A549 (cell line): Measurements from ENCODE around the gene LRIG1. TPM values are rescaled to one million over a fixed set of nuclear protein-coding genes. Genes with fewer than 3 reads are reported as not detected.

ENCODE experiments used
- ATAC-seq, 2 experiments: fragments of 200-7000 bp in 1 of 2; fragments of >200 bp in 1 of 2; cut with Nextera tagmentation in 1 of 2; cut with Tn5 transposase in 1 of 2; 3 replicates each; pipeline versions ENCODE4 v1.8.0 to v1.9.1; 2018 to 2020; ENCODE audit warnings: mild to moderate bottlenecking in 1 of 2, moderate library complexity in 1 of 2
- CTCF ChIA-PET: fragments of 300-600 bp; sonication (Branson Sonifier 250); formaldehyde crosslinking; extraction: SDS; loops from one replicate; lab custom pipeline; 2021; ENCODE audit warnings: antibody characterized with exemption, inconsistent platforms; lab: Yijun Ruan, JAX
- POLR2A ChIA-PET: fragments of 350-600 bp; formaldehyde crosslinking; extraction: SDS; loops from one replicate; lab custom pipeline; 2021; ENCODE audit warnings: antibody characterized with exemption, inconsistent platforms; lab: Yijun Ruan, JAX
- DNase-seq, 2 experiments: peaks; one replicate each; pipeline versions ENCODE4 v3.0.0 to v3.0.0-alpha.2; 2011 to 2016; ENCODE audit warnings: low read depth in 1 of 2, low spot score in 1 of 2
- FAIRE-seq: peaks from 2 replicates; lab custom pipeline; 2011; peaks lifted over from hg19 to GRCh38; lab: Jason Lieb, UNC
- H3K27ac ChIP-seq, 2 experiments: fragments of >200 bp; sonication (Bioruptor Twin); formaldehyde crosslinking; 3 replicates each; pipeline ENCODE4 v1.5.1; 2016 to 2017
- H3K4me1 ChIP-seq: fragments of >200 bp; sonication (Bioruptor Twin); formaldehyde crosslinking; 3 replicates; pipeline ENCODE4 v1.6.1; 2016
- H3K4me2 ChIP-seq: fragments of >200 bp; sonication (Bioruptor Twin); formaldehyde crosslinking; 3 replicates; pipeline ENCODE4 v1.6.1; 2016
- H3K4me3 ChIP-seq: fragments of >200 bp; sonication (Bioruptor Twin); formaldehyde crosslinking; 3 replicates; pipeline ENCODE4 v1.5.1; 2016
- H3K9me3 ChIP-seq: fragments of >200 bp; sonication (Bioruptor Twin); formaldehyde crosslinking; 3 replicates; pipeline ENCODE4 v1.6.1; 2016
- CBX8 ChIP-seq: fragments of 200-600 bp; sonication (generic); IDR thresholded peaks from 2 replicates; pipeline ENCODE4 v1.6.1; 2016
- CHD4 ChIP-seq: fragments of 200-600 bp; sonication (generic); IDR thresholded peaks from 2 replicates; pipeline ENCODE4 v1.6.1; 2016; ENCODE audit warnings: antibody characterized with exemption, mild to moderate bottlenecking, borderline replicate concordance
- EHF ChIP-seq: fragments of 250-450 bp; sonication (Bioruptor Pico); IDR thresholded peaks from 2 replicates; pipeline ENCODE4 v1.5.0; 2020; ENCODE audit warnings: mild to moderate bottlenecking
- FOSL2 ChIP-seq, 2 experiments: fragments of 450-650 bp in 1 of 2; fragments of >200 bp in 1 of 2; sonication (Bioruptor Twin) in 1 of 2; formaldehyde crosslinking; IDR thresholded peaks; 2 replicates each; pipeline versions ENCODE4 v1.5.0 to v1.6.1; 2016 to 2020; ENCODE audit warnings: mild to moderate bottlenecking in 1 of 2, moderate library complexity in 1 of 2
- HDAC2 ChIP-seq: fragments of 200-600 bp; sonication (generic); IDR thresholded peaks from 2 replicates; pipeline ENCODE4 v1.6.1; 2016
- HOXA7 ChIP-seq: fragments of 250-450 bp; sonication (Bioruptor Pico); IDR thresholded peaks from 2 replicates; pipeline ENCODE4 v1.5.0; 2020; ENCODE audit warnings: mild to moderate bottlenecking, moderate library complexity
- HOXB5 ChIP-seq: fragments of 250-450 bp; sonication (Bioruptor Pico); IDR thresholded peaks from 2 replicates; pipeline ENCODE4 v1.5.0; 2020; ENCODE audit warnings: mild to moderate bottlenecking, moderate library complexity
- NPAS2 ChIP-seq: fragments of 250-450 bp; sonication (Bioruptor Pico); IDR thresholded peaks from 2 replicates; pipeline ENCODE4 v1.8.0; 2022; ENCODE audit warnings: mild to moderate bottlenecking, moderate library complexity, borderline replicate concordance
- NR3C1 ChIP-seq: fragments of >200 bp; sonication (Bioruptor Twin); formaldehyde crosslinking; IDR thresholded peaks from 3 replicates; pipeline ENCODE4 v1.6.1; 2017
- RAD21 ChIP-seq, 2 experiments: fragments of >200 bp in 1 of 2; sonication (Bioruptor Twin) in 1 of 2; formaldehyde crosslinking in 1 of 2; IDR thresholded peaks in 1 of 2; conservative IDR thresholded peaks in 1 of 2; 2 replicates in 1 of 2; 3 replicates in 1 of 2; pipeline ENCODE4 v1.6.1; 2012 to 2018; ENCODE audit warnings: inconsistent platforms in 1 of 2
- TFCP2L1 ChIP-seq: fragments of 250-450 bp; sonication (Bioruptor Pico); IDR thresholded peaks from 2 replicates; pipeline ENCODE4 v1.5.0; 2021; ENCODE audit warnings: mild to moderate bottlenecking
- ZC3H11A ChIP-seq: fragments of 450-650 bp; IDR thresholded peaks from 2 replicates; pipeline ENCODE4 v1.6.1; 2014; ENCODE audit warnings: antibody characterized with exemption, mild to moderate bottlenecking
- ZFP36 ChIP-seq: fragments of 450-650 bp; IDR thresholded peaks from 2 replicates; pipeline ENCODE4 v1.6.1; 2014; ENCODE audit warnings: borderline replicate concordance; ENCODE audit not compliant: partially characterized antibody
- WGBS: methylation state at CpG from one replicate; pipeline ENCODE4 v1.1.6; 2017; ENCODE audit errors: missing lambda C conversion rate; 5-methylcytosine and 5-hydroxymethylcytosine counted together
- polyA plus RNA-seq, 4 experiments: library from polyadenylated mRNA; depleted of rRNA in 3 of 4; stranded (reverse); fragments of >200 nt; fragmentation: RNase III in 1 of 4; extraction: RNeasy Plus Mini Kit Qiagen cat#74134 plus additional on column Dnase treatment in 1 of 4; gene quantifications; 2 replicates in 3 of 4; 3 replicates in 1 of 4; pipeline ENCODE4 v1.2.3, GENCODE V29; 2011 to 2017
- TF ChIP-seq, protein P1 (sequence below): fragments of 450-650 bp; IDR thresholded peaks from 2 replicates; pipeline ENCODE4 v1.6.1; 2014; ENCODE audit warnings: antibody characterized with exemption
- TF ChIP-seq, protein P2 (sequence below): fragments of 200-600 bp; sonication (generic); IDR thresholded peaks from 2 replicates; pipeline ENCODE4 v1.6.1; 2016; ENCODE audit warnings: antibody characterized with exemption, mild to moderate bottlenecking, moderate library complexity
- TF ChIP-seq, protein P3 (sequence below): fragments of >200 bp; sonication (Bioruptor Twin); formaldehyde crosslinking; IDR thresholded peaks from 3 replicates; pipeline ENCODE4 v1.6.1; 2016
- TF ChIP-seq, protein P4 (sequence below): fragments of >200 bp; sonication (Bioruptor Twin); formaldehyde crosslinking; IDR thresholded peaks from 2 replicates; pipeline ENCODE4 v1.6.1; 2016

Gene LRIG1
- polyA plus RNA-seq, 2 of the 4 experiments (the other 2 are of a cell fraction), result 1.8 to 6.2 TPM

GRCh38 chr3:66454464-66454859, 46.4 kb downstream of the LRIG1 start:
- no peak overlapping the region for H3K27ac ChIP-seq
- 86% methylated on average over 8 of the region's 8 CpGs for WGBS
- CTCF ChIA-PET, result no interaction called here
- TF ChIP-seq, protein P1, sequence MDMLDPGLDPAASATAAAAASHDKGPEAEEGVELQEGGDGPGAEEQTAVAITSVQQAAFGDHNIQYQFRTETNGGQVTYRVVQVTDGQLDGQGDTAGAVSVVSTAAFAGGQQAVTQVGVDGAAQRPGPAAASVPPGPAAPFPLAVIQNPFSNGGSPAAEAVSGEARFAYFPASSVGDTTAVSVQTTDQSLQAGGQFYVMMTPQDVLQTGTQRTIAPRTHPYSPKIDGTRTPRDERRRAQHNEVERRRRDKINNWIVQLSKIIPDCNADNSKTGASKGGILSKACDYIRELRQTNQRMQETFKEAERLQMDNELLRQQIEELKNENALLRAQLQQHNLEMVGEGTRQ, result no peak
- TF ChIP-seq ZC3H11A, result no peak
- no peak for TF ChIP-seq NR3C1
- TF ChIP-seq EHF (CRISPR knock-in tag), result no peak
- TF ChIP-seq, protein P2, sequence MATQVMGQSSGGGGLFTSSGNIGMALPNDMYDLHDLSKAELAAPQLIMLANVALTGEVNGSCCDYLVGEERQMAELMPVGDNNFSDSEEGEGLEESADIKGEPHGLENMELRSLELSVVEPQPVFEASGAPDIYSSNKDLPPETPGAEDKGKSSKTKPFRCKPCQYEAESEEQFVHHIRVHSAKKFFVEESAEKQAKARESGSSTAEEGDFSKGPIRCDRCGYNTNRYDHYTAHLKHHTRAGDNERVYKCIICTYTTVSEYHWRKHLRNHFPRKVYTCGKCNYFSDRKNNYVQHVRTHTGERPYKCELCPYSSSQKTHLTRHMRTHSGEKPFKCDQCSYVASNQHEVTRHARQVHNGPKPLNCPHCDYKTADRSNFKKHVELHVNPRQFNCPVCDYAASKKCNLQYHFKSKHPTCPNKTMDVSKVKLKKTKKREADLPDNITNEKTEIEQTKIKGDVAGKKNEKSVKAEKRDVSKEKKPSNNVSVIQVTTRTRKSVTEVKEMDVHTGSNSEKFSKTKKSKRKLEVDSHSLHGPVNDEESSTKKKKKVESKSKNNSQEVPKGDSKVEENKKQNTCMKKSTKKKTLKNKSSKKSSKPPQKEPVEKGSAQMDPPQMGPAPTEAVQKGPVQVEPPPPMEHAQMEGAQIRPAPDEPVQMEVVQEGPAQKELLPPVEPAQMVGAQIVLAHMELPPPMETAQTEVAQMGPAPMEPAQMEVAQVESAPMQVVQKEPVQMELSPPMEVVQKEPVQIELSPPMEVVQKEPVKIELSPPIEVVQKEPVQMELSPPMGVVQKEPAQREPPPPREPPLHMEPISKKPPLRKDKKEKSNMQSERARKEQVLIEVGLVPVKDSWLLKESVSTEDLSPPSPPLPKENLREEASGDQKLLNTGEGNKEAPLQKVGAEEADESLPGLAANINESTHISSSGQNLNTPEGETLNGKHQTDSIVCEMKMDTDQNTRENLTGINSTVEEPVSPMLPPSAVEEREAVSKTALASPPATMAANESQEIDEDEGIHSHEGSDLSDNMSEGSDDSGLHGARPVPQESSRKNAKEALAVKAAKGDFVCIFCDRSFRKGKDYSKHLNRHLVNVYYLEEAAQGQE, result no peak
- TF ChIP-seq HOXB5 (CRISPR knock-in tag), result no peak
- TF ChIP-seq, protein P3, sequence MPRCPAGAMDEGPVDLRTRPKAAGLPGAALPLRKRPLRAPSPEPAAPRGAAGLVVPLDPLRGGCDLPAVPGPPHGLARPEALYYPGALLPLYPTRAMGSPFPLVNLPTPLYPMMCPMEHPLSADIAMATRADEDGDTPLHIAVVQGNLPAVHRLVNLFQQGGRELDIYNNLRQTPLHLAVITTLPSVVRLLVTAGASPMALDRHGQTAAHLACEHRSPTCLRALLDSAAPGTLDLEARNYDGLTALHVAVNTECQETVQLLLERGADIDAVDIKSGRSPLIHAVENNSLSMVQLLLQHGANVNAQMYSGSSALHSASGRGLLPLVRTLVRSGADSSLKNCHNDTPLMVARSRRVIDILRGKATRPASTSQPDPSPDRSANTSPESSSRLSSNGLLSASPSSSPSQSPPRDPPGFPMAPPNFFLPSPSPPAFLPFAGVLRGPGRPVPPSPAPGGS, result no peak
- no peak for TF ChIP-seq CHD4
- TF ChIP-seq FOSL2 (IDR thresholded peaks at IDR 0.05), result no peak
- TF ChIP-seq FOSL2 (CRISPR knock-in tag; IDR thresholded peaks at IDR 0.05), result no peak
- no peak for TF ChIP-seq HDAC2
- TF ChIP-seq ZFP36, result no peak
- TF ChIP-seq, protein P4, sequence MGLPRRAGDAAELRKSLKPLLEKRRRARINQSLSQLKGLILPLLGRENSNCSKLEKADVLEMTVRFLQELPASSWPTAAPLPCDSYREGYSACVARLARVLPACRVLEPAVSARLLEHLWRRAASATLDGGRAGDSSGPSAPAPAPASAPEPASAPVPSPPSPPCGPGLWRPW, result no peak
- TF ChIP-seq HOXA7, result no peak
- TF ChIP-seq CBX8, result no peak
- TF ChIP-seq, all 56 proteins: peak for 0
- POLR2A ChIA-PET, result no interaction called here
- DNase-seq, result no peak
- H3K4me2 ChIP-seq, result no peak overlapping the region
- FAIRE-seq, result no peak
- no peak overlapping the region for H3K4me3 ChIP-seq
- no peak for ATAC-seq
- no peaks in the 10 kb centered on the region for H3K9me3 ChIP-seq
- H3K4me1 ChIP-seq, result no peaks in the 10 kb centered on the region

- POLR2A ChIA-PET, result no interaction called here
- TF ChIP-seq TFCP2L1 (no peak), RAD21 (conservative IDR thresholded peaks at IDR 0.05 in 1 of 2, IDR thresholded peaks at IDR 0.05 in 1 of 2) (no peak), HOXB5 (CRISPR knock-in tag) (no peak), NPAS2 (CRISPR knock-in tag) (no peak)
- Histone ChIP-seq H3K9me3 (no peaks in the 10 kb centered on the region), H3K4me1 (no peaks in the 10 kb centered on the region), H3K4me3 (no peak overlapping the region), H3K27ac (no peak overlapping the region), H3K4me2 (no peak overlapping the region)
- 85% methylated on average over 6 of the region's 6 CpGs for WGBS
- no peak for ATAC-seq
- CTCF ChIA-PET, result no interaction called here
- no peak for FAIRE-seq
- DNase-seq, result no peak
Measured at GRCh38 chr3:66453651-66454463, 47.0 kb downstream of the LRIG1 start.
